ENCODE measurements around the gene RAD23B.

Gene RAD23B

GRCh38 chr9:107282759-107283622, at the start of gene RAD23B:
RAD23B (plus strand) TSS chr9:107283279; CDS start chr9:107283630, 351 bp downstream.
- H3K36me3 ChIP-seq = peaks cover 27% of the 10 kb centered on the region
- H3K9me3 ChIP-seq (ENCODE audit: severe bottlenecking) = no peaks in the 10 kb centered on the region
- H3K27ac ChIP-seq = peak within 1 kb of the TSS; percentile 99
- peak; percentile 100 for DNase-seq
- H3K4me3 ChIP-seq (ENCODE audit: low read depth, low read length) = peak within 1 kb of the TSS; percentile 76
- H3K27me3 ChIP-seq (ENCODE audit: insufficient read depth, low read depth, severe bottlenecking) = no peaks in the 10 kb centered on the region
- TF ChIP-seq CTCF (IDR thresholded peaks at IDR 0.05; ENCODE audit: low read depth, low read length) = no peak

- DNase-seq = no peak
- TF ChIP-seq CTCF (IDR thresholded peaks at IDR 0.05; ENCODE audit: low read depth, low read length) = no peak
- no peak overlapping the region for H3K27ac ChIP-seq
- H3K4me3 ChIP-seq (ENCODE audit: low read depth, low read length) = no peak overlapping the region
- H3K9me3 ChIP-seq (ENCODE audit: severe bottlenecking) = no peaks in the 10 kb centered on the region
- no peaks in the 10 kb centered on the region for H3K36me3 ChIP-seq
- no peaks in the 10 kb centered on the region for H3K27me3 ChIP-seq (ENCODE audit: insufficient read depth, low read depth, severe bottlenecking)
Observed at GRCh38 chr9:107235765-107236442, 47.2 kb upstream of the RAD23B start.

GRCh38 chr9:107237873-107238272, 45.2 kb upstream of the RAD23B start:
- no peaks in the 10 kb centered on the region for H3K9me3 ChIP-seq (ENCODE audit: severe bottlenecking)
- H3K4me3 ChIP-seq (ENCODE audit: low read depth, low read length) = no peak overlapping the region
- H3K27me3 ChIP-seq (ENCODE audit: insufficient read depth, low read depth, severe bottlenecking) = no peaks in the 10 kb centered on the region
- DNase-seq = no peak
- no peak overlapping the region for H3K27ac ChIP-seq
- no peaks in the 10 kb centered on the region for H3K36me3 ChIP-seq
- no peak for TF ChIP-seq CTCF (IDR thresholded peaks at IDR 0.05; ENCODE audit: low read depth, low read length)

- Histone ChIP-seq H3K9me3 (ENCODE audit: severe bottlenecking) (no peaks in the 10 kb centered on the region), H3K27ac (no peak overlapping the region), H3K27me3 (ENCODE audit: insufficient read depth, low read depth, severe bottlenecking) (no peaks in the 10 kb centered on the region), H3K36me3 (no peaks in the 10 kb centered on the region), H3K4me3 (ENCODE audit: low read depth, low read length) (no peak overlapping the region)
- DNase-seq = no peak
- TF ChIP-seq CTCF (IDR thresholded peaks at IDR 0.05; ENCODE audit: low read depth, low read length) = peak; percentile 19; the same call in 1 of the 2 replicates
Observed at GRCh38 chr9:107239474-107239873, 43.6 kb upstream of the RAD23B start.

GRCh38 chr9:107240260-107240659, 42.8 kb upstream of the RAD23B start:
- TF ChIP-seq CTCF (IDR thresholded peaks at IDR 0.05; ENCODE audit: low read depth, low read length) = no peak
- peak; percentile 21 for DNase-seq
- Histone ChIP-seq H3K36me3 (no peaks in the 10 kb centered on the region), H3K27me3 (ENCODE audit: insufficient read depth, low read depth, severe bottlenecking) (no peaks in the 10 kb centered on the region), H3K9me3 (ENCODE audit: severe bottlenecking) (no peaks in the 10 kb centered on the region), H3K27ac (no peak overlapping the region), H3K4me3 (ENCODE audit: low read depth, low read length) (no peak overlapping the region)

Measured in WERI-Rb-1 (cell line).